Brain microvascular endothelial cell (primary cell): ENCODE results near the gene ADGRG6.

Experiments used
- DNase-seq: peaks from one replicate; pipeline ENCODE4 v3.0.0-alpha.2; 2020
- H3K27ac ChIP-seq: fragments of 250-450 bp; sonication (Bioruptor Pico); 2 replicates; pipeline ENCODE4 v1.5.1; 2020; ENCODE audit warnings: mild to moderate bottlenecking, moderate library complexity
- H3K27me3 ChIP-seq: fragments of 250-450 bp; sonication (Bioruptor Pico); replicated peaks from 2 replicates; pipeline ENCODE4 v1.5.1; 2020; ENCODE audit warnings: mild to moderate bottlenecking
- H3K36me3 ChIP-seq: fragments of 250-450 bp; sonication (Bioruptor Pico); replicated peaks from 2 replicates; pipeline ENCODE4 v1.5.1; 2020; ENCODE audit warnings: mild to moderate bottlenecking
- H3K4me3 ChIP-seq: 2 replicates; pipeline ENCODE4 v1.5.1; 2011; ENCODE audit warnings: low read depth, mild to moderate bottlenecking, control low read depth, low read length, moderate library complexity
- in situ Hi-C: cut with HindIII; loops from 2 replicates; pipeline ENCODE4 v1.10.0; 2017; ENCODE audit warnings: low sequenced_read_pairs, low pct_ligation_motif_present
- TF ChIP-seq, protein P1 (sequence below): IDR thresholded peaks from 2 replicates; pipeline ENCODE4 v1.5.1; 2011; ENCODE audit warnings: low read depth, mild to moderate bottlenecking, moderate library complexity, low read length, control low read depth, inconsistent platforms; ENCODE audit errors: missing control alignments

ADGRG6 gene

GRCh38 chr6:142336787-142337186, 35.0 kb downstream of the ADGRG6 start:
- no peaks in the 10 kb centered on the region for H3K36me3 ChIP-seq
- in situ Hi-C loops, result no loop called here
- TF ChIP-seq, protein P1, sequence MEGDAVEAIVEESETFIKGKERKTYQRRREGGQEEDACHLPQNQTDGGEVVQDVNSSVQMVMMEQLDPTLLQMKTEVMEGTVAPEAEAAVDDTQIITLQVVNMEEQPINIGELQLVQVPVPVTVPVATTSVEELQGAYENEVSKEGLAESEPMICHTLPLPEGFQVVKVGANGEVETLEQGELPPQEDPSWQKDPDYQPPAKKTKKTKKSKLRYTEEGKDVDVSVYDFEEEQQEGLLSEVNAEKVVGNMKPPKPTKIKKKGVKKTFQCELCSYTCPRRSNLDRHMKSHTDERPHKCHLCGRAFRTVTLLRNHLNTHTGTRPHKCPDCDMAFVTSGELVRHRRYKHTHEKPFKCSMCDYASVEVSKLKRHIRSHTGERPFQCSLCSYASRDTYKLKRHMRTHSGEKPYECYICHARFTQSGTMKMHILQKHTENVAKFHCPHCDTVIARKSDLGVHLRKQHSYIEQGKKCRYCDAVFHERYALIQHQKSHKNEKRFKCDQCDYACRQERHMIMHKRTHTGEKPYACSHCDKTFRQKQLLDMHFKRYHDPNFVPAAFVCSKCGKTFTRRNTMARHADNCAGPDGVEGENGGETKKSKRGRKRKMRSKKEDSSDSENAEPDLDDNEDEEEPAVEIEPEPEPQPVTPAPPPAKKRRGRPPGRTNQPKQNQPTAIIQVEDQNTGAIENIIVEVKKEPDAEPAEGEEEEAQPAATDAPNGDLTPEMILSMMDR, result no peak
- H3K27me3 ChIP-seq, result no peaks in the 10 kb centered on the region
- H3K4me3 ChIP-seq, result no peak overlapping the region
- DNase-seq, result no peak
- H3K27ac ChIP-seq, result no peak overlapping the region

DNA sequence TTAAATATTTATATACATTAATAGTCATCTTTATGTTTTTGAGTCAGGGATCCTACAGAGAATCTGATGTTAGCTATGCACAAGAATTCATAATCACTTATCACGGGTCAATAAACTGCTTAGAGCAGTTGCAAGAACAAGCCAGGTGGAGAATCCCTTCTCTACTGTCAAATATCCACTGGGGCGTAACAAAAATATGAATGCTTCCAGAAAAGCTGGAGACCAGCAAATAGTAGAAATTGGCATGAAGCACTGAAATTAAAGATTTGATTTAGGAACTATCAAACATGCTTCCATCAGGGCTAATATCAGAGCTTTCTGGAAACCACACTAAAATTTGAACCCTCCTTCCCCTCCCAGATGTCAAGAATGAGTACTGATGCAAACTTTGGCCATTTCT, 37.3 kb downstream of the ADGRG6 start:
- Histone ChIP-seq H3K27me3 (no peaks in the 10 kb centered on the region), H3K36me3 (no peaks in the 10 kb centered on the region), H3K4me3 (no peak overlapping the region), H3K27ac (no peak overlapping the region)
- TF ChIP-seq, protein P1, result no peak
- in situ Hi-C loops, result no loop called here
- no peak for DNase-seq

- DNase-seq, result no peak
- TF ChIP-seq, protein P1, result no peak
- Histone ChIP-seq H3K27ac (no peak overlapping the region), H3K36me3 (no peaks in the 10 kb centered on the region), H3K27me3 (no peaks in the 10 kb centered on the region), H3K4me3 (no peak overlapping the region)
- in situ Hi-C loops, result no loop called here
Observed at GRCh38 chr6:142339968-142340658, 38.3 kb downstream of the ADGRG6 start.

GRCh38 chr6:142341855-142342330, 40.1 kb downstream of the ADGRG6 start:
- TF ChIP-seq, protein P1, result no peak
- no peaks in the 10 kb centered on the region for H3K27me3 ChIP-seq
- H3K27ac ChIP-seq, result no peak overlapping the region
- in situ Hi-C loops, result no loop called here
- no peak for DNase-seq
- no peak overlapping the region for H3K4me3 ChIP-seq
- H3K36me3 ChIP-seq, result no peaks in the 10 kb centered on the region

DNA sequence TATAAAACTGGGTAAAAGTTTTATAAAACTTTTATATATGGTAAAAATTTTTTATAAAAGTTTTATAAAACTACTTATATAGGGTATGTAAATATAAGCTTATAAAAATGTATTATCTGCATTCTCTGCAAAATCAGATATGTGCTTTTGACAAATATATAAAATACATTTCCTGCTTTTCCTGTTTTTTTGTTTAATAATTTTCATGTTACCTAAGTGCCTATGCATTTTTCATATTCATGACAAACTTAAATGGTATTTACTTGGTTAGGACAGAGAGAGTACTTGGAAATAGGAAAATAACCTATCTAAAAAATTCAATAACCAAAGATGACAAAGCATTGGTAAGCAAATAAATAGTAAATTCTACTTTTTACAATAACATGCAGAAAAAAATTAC, 41.2 kb downstream of the ADGRG6 start:
- DNase-seq, result no peak
- no peaks in the 10 kb centered on the region for H3K36me3 ChIP-seq
- no peaks in the 10 kb centered on the region for H3K27me3 ChIP-seq
- TF ChIP-seq, protein P1, result no peak
- H3K27ac ChIP-seq, result no peak overlapping the region
- in situ Hi-C loops, result no loop called here
- H3K4me3 ChIP-seq, result no peak overlapping the region

GRCh38 chr6:142343938-142344337, 42.1 kb downstream of the ADGRG6 start:
- TF ChIP-seq, protein P1, result no peak
- Histone ChIP-seq H3K27me3 (no peaks in the 10 kb centered on the region), H3K36me3 (no peaks in the 10 kb centered on the region), H3K27ac (no peak overlapping the region), H3K4me3 (no peak overlapping the region)
- no peak for DNase-seq
- in situ Hi-C loops, result no loop called here
